Stimulated activated CD4-positive, alpha-beta T cell treated with anti-CD3 and anti-CD28 coated beads, Interleukin-12 subunit alpha, Interleukin-12 subunit beta, amount 100 ng/mL, for 48 hours (primary cell): ENCODE measurements around the gene CDH11.

Experiments
- DNase-seq, 3 donors: peaks; one replicate each; pipeline ENCODE4 v3.0.0-alpha.2; 2020; ENCODE audit warnings: low read depth in 2 of 3, low spot score in 1 of 3

CDH11 gene

GRCh38 chr16:64983231-64983630, 138.6 kb downstream of the CDH11 start:
- DNase-seq, result no peak

GRCh38 chr16:64982581-64982980, 139.3 kb downstream of the CDH11 start:
- DNase-seq, result no peak

- DNase-seq, result no peak
These were observed 140.1 kb downstream of the CDH11 start for GRCh38 chr16:64981568-64982281.

- no peak for DNase-seq
These were observed 144.5 kb downstream of the CDH11 start for GRCh38 chr16:64977206-64977920.

GRCh38 chr16:64975821-64976220, 146.0 kb downstream of the CDH11 start:
- DNase-seq, result no peak

- DNase-seq, result no peak
These were observed 147.5 kb downstream of the CDH11 start for GRCh38 chr16:64974381-64974780.

GRCh38 chr16:64973171-64973570, 148.7 kb downstream of the CDH11 start:
- DNase-seq, result no peak

GRCh38 chr16:64971171-64971570, 150.7 kb downstream of the CDH11 start:
- no peak for DNase-seq

GRCh38 chr16:64969221-64969620, 152.6 kb downstream of the CDH11 start:
- no peak for DNase-seq

GRCh38 chr16:64968539-64968938, 153.3 kb downstream of the CDH11 start:
- no peak for DNase-seq

- DNase-seq, result no peak
These were observed 157.7 kb downstream of the CDH11 start for GRCh38 chr16:64964126-64964540.

- DNase-seq, result no peak
These were observed 159.1 kb downstream of the CDH11 start for GRCh38 chr16:64962786-64963185.

- no peak for DNase-seq
These were observed 164.6 kb downstream of the CDH11 start for GRCh38 chr16:64957246-64957645.

GRCh38 chr16:64952177-64952576, 169.7 kb downstream of the CDH11 start:
- DNase-seq, result no peak

- DNase-seq, result no peak
These were observed 170.7 kb downstream of the CDH11 start for GRCh38 chr16:64951193-64951592.

- no peak for DNase-seq
These were observed 171.1 kb downstream of the CDH11 start for GRCh38 chr16:64950731-64951130.

GRCh38 chr16:64950262-64950661, 171.6 kb downstream of the CDH11 start:
- DNase-seq, result no peak

GRCh38 chr16:64948056-64948455, 173.8 kb downstream of the CDH11 start:
- no peak for DNase-seq

- no peak for DNase-seq
These were observed 174.2 kb downstream of the CDH11 start for GRCh38 chr16:64947651-64948050.

GRCh38 chr16:64933885-64934284, 188.0 kb downstream of the CDH11 start:
- no peak for DNase-seq

GRCh38 chr16:64926476-64926875, 195.4 kb downstream of the CDH11 start:
- DNase-seq, result no peak

GRCh38 chr16:64925166-64925565, 196.7 kb downstream of the CDH11 start:
- no peak for DNase-seq

- no peak for DNase-seq
These were observed 197.8 kb downstream of the CDH11 start for GRCh38 chr16:64924086-64924485.
